GM12878 (cell line): ENCODE data around the gene PBOV1. TPM values are rescaled to one million over a fixed set of nuclear protein-coding genes. Genes with fewer than 3 reads are reported as not detected.

Experiments
- ATAC-seq: fragments of 200-7000 bp; cut with Tn5 transposase; 3 replicates; pipeline ENCODE4 v1.9.1; 2020; ENCODE audit warnings: mild to moderate bottlenecking, moderate library complexity
- BruUV-seq: library from RNA; stranded (reverse); fragments of 400-500 nt; replicated peaks from 2 replicates; lab custom pipeline; 2021; lab: Mats Ljungman, UMichigan
- CTCF ChIA-PET: fragments of 300-600 bp; sonication (Branson Sonifier 250); formaldehyde crosslinking; extraction: SDS; loops from one replicate; lab custom pipeline; 2021; ENCODE audit warnings: inconsistent platforms; lab: Yijun Ruan, JAX
- POLR2A ChIA-PET: fragments of 350-600 bp; formaldehyde crosslinking; extraction: SDS; loops from one replicate; lab custom pipeline; 2021; ENCODE audit warnings: inconsistent platforms; lab: Charles Lee
- RAD21 ChIA-PET: fragments of 300-600 bp; sonication (Branson Sonifier 250); formaldehyde crosslinking; loops from one replicate; lab custom pipeline; 2023; ENCODE audit warnings: antibody characterized with exemption; ENCODE audit not compliant: unreplicated experiment; lab: Charles Lee
- SMC1A ChIA-PET: fragments of 300-600 bp; sonication (Branson Sonifier 250); formaldehyde crosslinking; loops from one replicate; lab custom pipeline; 2023; ENCODE audit not compliant: unreplicated experiment, uncharacterized antibody; lab: Charles Lee
- DNase-seq: peaks from one replicate; pipeline ENCODE4 v3.0.0-alpha.2; 2011; ENCODE audit warnings: low read depth, low spot score
- FAIRE-seq: peaks from 3 replicates; lab custom pipeline; 2011; peaks lifted over from hg19 to GRCh38; lab: Jason Lieb, UNC
- H2AFZ ChIP-seq: 2 replicates; pipeline ENCODE4 v1.6.0; 2011; ENCODE audit warnings: low read depth, low read length, control low read depth; ENCODE audit not compliant: control insufficient read depth
- H3K27ac ChIP-seq: 2 replicates; pipeline ENCODE4 v1.5.1; 2011; ENCODE audit warnings: control low read depth; ENCODE audit not compliant: control insufficient read depth, insufficient read depth
- H3K27me3 ChIP-seq, 2 experiments: replicated peaks in 1 of 2; 2 replicates each; pipeline versions ENCODE4 v1.6.0 to v1.6.1; 2011; ENCODE audit warnings: low read length in 1 of 2; ENCODE audit not compliant: control insufficient read depth in 2 of 2, insufficient read depth in 2 of 2
- H3K36me3 ChIP-seq, 2 experiments: 2 replicates each; pipeline ENCODE4 v1.5.1; 2011; ENCODE audit warnings: low read length in 1 of 2; ENCODE audit not compliant: control insufficient read depth in 2 of 2, insufficient read depth in 2 of 2
- H3K4me1 ChIP-seq: 2 replicates; pipeline ENCODE4 v1.6.1; 2011; ENCODE audit warnings: mild to moderate bottlenecking, low read length, moderate library complexity, mixed read lengths; ENCODE audit not compliant: control insufficient read depth, insufficient read depth
- H3K4me2 ChIP-seq: 2 replicates; pipeline ENCODE4 v1.6.0; 2011; ENCODE audit warnings: control low read depth; ENCODE audit not compliant: control insufficient read depth, insufficient read depth
- H3K4me3 ChIP-seq: fragments of 200-600 bp; sonication (generic); 2 replicates; pipeline ENCODE4 v1.5.1; 2016
- H3K79me2 ChIP-seq: 2 replicates; pipeline ENCODE4 v1.6.0; 2011; ENCODE audit warnings: low read length; ENCODE audit not compliant: control insufficient read depth, insufficient read depth
- H3K9ac ChIP-seq: 2 replicates; pipeline ENCODE4 v1.8.0; 2011; ENCODE audit warnings: low read length, control low read depth, mixed read lengths; ENCODE audit not compliant: control insufficient read depth, insufficient read depth
- H3K9me3 ChIP-seq: replicated peaks from 3 replicates; pipeline ENCODE4 v1.5.1; 2011; ENCODE audit warnings: mild to moderate bottlenecking, low read length; ENCODE audit not compliant: control insufficient read depth, insufficient read depth
- H4K20me1 ChIP-seq: 2 replicates; pipeline ENCODE4 v1.6.0; 2011; ENCODE audit not compliant: control insufficient read depth, insufficient read depth
- GATAD2B ChIP-seq: fragments of 450-650 bp; conservative IDR thresholded peaks from 2 replicates; pipeline ENCODE4 v1.6.1; 2017; ENCODE audit warnings: low read depth, mild to moderate bottlenecking, moderate library complexity
- HDAC6 ChIP-seq: fragments of 200-600 bp; sonication (generic); IDR thresholded peaks from one replicate; pipeline ENCODE4 v1.8.0; 2017; ENCODE audit warnings: antibody characterized with exemption; ENCODE audit not compliant: unreplicated experiment
- JUNB ChIP-seq: IDR thresholded peaks from 2 replicates; pipeline ENCODE4 v1.6.1; 2016; ENCODE audit warnings: antibody characterized with exemption, mild to moderate bottlenecking
- MYB ChIP-seq: fragments of 150-350 bp; IDR thresholded peaks from 2 replicates; pipeline ENCODE4 v1.6.1; 2014; ENCODE audit warnings: mild to moderate bottlenecking, low read depth, low read length, borderline replicate concordance
- NFYB ChIP-seq: IDR thresholded peaks from 2 replicates; pipeline ENCODE4 v1.6.1; 2011; ENCODE audit warnings: low read depth, mild to moderate bottlenecking, low read length, improper control_type of control experiment, moderate library complexity; ENCODE audit not compliant: insufficient read depth
- NR2C1 ChIP-seq: fragments of 450-650 bp; IDR thresholded peaks from 2 replicates; pipeline ENCODE4 v1.6.1; 2017; ENCODE audit warnings: antibody characterized with exemption, mild to moderate bottlenecking, moderate library complexity
- NRF1 ChIP-seq: conservative IDR thresholded peaks from 2 replicates; pipeline ENCODE4 v1.6.1; 2011; ENCODE audit warnings: mild to moderate bottlenecking, low read depth, low read length, improper control_type of control experiment
- PML ChIP-seq: IDR thresholded peaks from 2 replicates; pipeline ENCODE4 v1.6.1; 2012; ENCODE audit warnings: low read length, inconsistent platforms
- RUNX3 ChIP-seq: IDR thresholded peaks from 2 replicates; pipeline ENCODE4 v1.6.1; 2012; ENCODE audit warnings: low read length, inconsistent platforms
- SMAD1 ChIP-seq: fragments of 450-650 bp; IDR thresholded peaks from 2 replicates; pipeline ENCODE4 v1.6.1; 2018; ENCODE audit warnings: mild to moderate bottlenecking, low read depth; ENCODE audit not compliant: partially characterized antibody
- SMAD5 ChIP-seq: IDR thresholded peaks from 2 replicates; pipeline ENCODE4 v1.6.1; 2016; ENCODE audit warnings: antibody characterized with exemption, low read depth
- SPI1 ChIP-seq: IDR thresholded peaks from 2 replicates; pipeline ENCODE4 v1.6.1; 2011; ENCODE audit warnings: low read depth, mild to moderate bottlenecking, low read length, moderate library complexity, borderline replicate concordance; ENCODE audit not compliant: insufficient read depth
- TAF1 ChIP-seq: IDR thresholded peaks from 2 replicates; pipeline ENCODE4 v1.6.1; 2011; ENCODE audit warnings: mild to moderate bottlenecking, low read depth, low read length, borderline replicate concordance
- TARDBP ChIP-seq: IDR thresholded peaks from 2 replicates; pipeline ENCODE4 v1.6.1; 2016; ENCODE audit warnings: borderline replicate concordance
- WGBS: methylation state at CpG from one replicate; pipeline ENCODE4 v1.1.6; 2016; ENCODE audit warnings: low lambda C conversion rate; ENCODE audit not compliant: insufficient replicate concordance, insufficient coverage; ENCODE audit errors: missing lambda C conversion rate; 5-methylcytosine and 5-hydroxymethylcytosine counted together
- in situ Hi-C: fragments of 300-500 bp; cut with MboI; formaldehyde crosslinking; loops from 9 replicates; pipeline ENCODE4 v1.14.3; 2018; ENCODE audit warnings: mixed read lengths
- intact Hi-C: fragments of 100-400 bp; cut with micrococcal nuclease; formaldehyde crosslinking; loops from one replicate; pipeline ENCODE4 v1.14.2; 2022; ENCODE audit not compliant: unreplicated experiment
- polyA plus RNA-seq, 11 experiments: library from polyadenylated mRNA; depleted of rRNA in 4 of 11; unstranded in 6 of 11; stranded (reverse) in 5 of 11; fragments of >200 nt; fragmentation: Nextera tagmentation in 4 of 11; fragmentation: Illumina TruSeq in 1 of 11; extraction: Ambion mirVana in 4 of 11; extraction: Trizol in 1 of 11; gene quantifications; 1 replicate in 1 of 11; 2 replicates in 10 of 11; pipeline versions ENCODE4 v1.2.1 to v1.2.3, GENCODE V29; 2011 to 2016; ENCODE audit warnings: inconsistent platforms in 2 of 11, missing spikeins in 2 of 11, low read depth in 1 of 11
- total RNA-seq, 4 experiments: library from RNA; depleted of rRNA in 3 of 4; stranded (reverse); fragments of >200 nt in 3 of 4; fragmentation: Illumina TruSeq in 1 of 4; extraction: Trizol in 1 of 4; gene quantifications; 2 replicates each; pipeline versions ENCODE4 v1.2.1 to v1.2.3, GENCODE V29; 2013 to 2021
- TF ChIP-seq, protein P1 (sequence below): IDR thresholded peaks from 2 replicates; pipeline ENCODE4 v1.6.1; 2011; ENCODE audit warnings: low read depth, mild to moderate bottlenecking, low read length, moderate library complexity, borderline replicate concordance; ENCODE audit errors: extremely low read depth
- TF ChIP-seq, protein P2 (sequence below): fragments of 450-650 bp; IDR thresholded peaks from 2 replicates; pipeline ENCODE4 v1.6.1; 2016; ENCODE audit warnings: mild to moderate bottlenecking
- TF ChIP-seq, protein P3 (sequence below), 3 experiments: IDR thresholded peaks in 2 of 3; conservative IDR thresholded peaks in 1 of 3; 2 replicates each; pipeline ENCODE4 v1.5.1; 2011; ENCODE audit warnings: low read depth in 3 of 3, low read length in 3 of 3, mild to moderate bottlenecking in 3 of 3, control low read depth in 2 of 3, moderate library complexity in 2 of 3, inconsistent platforms in 1 of 3, mixed read lengths in 1 of 3; ENCODE audit not compliant: control insufficient read depth in 2 of 3, insufficient read depth in 1 of 3; ENCODE audit errors: extremely low read depth in 1 of 3
- TF ChIP-seq, protein P4 (sequence below): fragments of 450-650 bp; IDR thresholded peaks from 2 replicates; pipeline ENCODE4 v1.6.1; 2017; ENCODE audit warnings: mild to moderate bottlenecking

PBOV1 gene
- total and polyA plus RNA-seq, 10 of the 15 experiments (the other 5 are each of a cell fraction or from before 2014, with no cell fraction given), result not detected

DNA sequence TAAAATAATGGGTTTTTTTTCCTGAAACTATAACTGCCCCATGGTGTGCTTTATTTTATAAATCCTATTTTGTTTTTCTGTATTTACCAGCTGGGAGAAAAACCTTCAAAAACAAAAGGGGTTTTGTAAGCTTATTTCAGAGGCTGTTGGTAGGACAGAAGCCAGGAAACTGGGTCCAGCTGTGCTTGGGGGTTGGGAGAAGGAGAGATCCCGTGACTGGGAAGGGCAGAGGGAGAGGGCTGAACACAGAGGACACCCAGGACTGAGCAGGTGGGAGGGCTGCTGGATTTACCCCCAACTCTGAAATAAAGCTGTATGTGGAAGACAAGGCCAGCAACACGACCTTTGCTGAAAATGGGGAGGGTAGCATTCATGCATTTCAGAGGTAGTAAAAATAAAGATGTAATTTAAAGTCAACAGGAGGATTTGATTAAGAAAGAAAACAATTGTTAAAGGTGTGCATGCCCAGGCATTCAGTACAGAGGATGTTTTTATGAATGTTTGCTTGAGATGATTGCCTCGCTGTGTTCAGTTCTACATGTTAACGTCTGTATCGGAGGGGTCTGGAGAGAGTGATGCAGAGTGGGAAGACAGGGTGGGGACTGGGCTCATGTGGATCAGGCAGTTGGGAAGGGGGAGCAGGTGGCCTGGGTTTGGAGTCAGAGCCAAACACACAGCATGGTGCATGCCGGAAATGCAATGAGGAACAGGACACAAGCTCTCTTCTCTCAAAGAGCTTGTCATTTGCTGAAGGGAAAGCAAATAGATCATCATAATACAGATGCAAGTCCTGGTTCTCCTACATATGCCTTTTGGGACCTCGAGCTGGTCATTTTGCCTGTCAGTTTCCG, 35.1 kb downstream of the PBOV1 start:
- no TSS peak for BruUV-seq
- RAD21 ChIA-PET, result no interaction called here
- no peaks in the 10 kb centered on the region for H3K79me2 ChIP-seq
- POLR2A ChIA-PET, result interaction anchor here (0.6 kb wide), 1 partner anchor 1227 kb away, joined by 4 read pairs; no protein-coding TSS in a partner anchor
- no peak for FAIRE-seq
- no peak overlapping the region for H3K4me2 ChIP-seq
- SMC1A ChIA-PET, result interaction anchor here (2.2 kb wide), 1 partner anchor 29 kb away, joined by 4 read pairs; no protein-coding TSS in a partner anchor
- CTCF ChIA-PET, result interaction anchor here (1.5 kb wide), 1 partner anchor 67 kb away, joined by 3 read pairs; no protein-coding TSS in a partner anchor
- in situ Hi-C loops (no loop called here), intact Hi-C loops (no loop called here)
- no peaks in the 10 kb centered on the region for H3K4me1 ChIP-seq
- no peaks in the 10 kb centered on the region for H3K36me3 ChIP-seq
- no peak for DNase-seq
- no peak overlapping the region for H2AFZ ChIP-seq
- no peaks in the 10 kb centered on the region; the same call in 2 of the 3 replicates for H3K9me3 ChIP-seq
- H3K9ac ChIP-seq, result no peak overlapping the region
- H3K27me3 ChIP-seq, result peaks cover 1 to 6% of the 10 kb centered on the region in 2 experiments; a peak in 2 of 4 replicates
- WGBS, result 40% methylated on average over 8 of the region's 8 CpGs
- TF ChIP-seq SMAD1, result no peak
- TF ChIP-seq MYB, result no peak
- TF ChIP-seq, protein P1, sequence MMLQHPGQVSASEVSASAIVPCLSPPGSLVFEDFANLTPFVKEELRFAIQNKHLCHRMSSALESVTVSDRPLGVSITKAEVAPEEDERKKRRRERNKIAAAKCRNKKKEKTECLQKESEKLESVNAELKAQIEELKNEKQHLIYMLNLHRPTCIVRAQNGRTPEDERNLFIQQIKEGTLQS, result no peak
- no peak for TF ChIP-seq GATAD2B
- TF ChIP-seq JUNB, result no peak
- TF ChIP-seq, protein P2, sequence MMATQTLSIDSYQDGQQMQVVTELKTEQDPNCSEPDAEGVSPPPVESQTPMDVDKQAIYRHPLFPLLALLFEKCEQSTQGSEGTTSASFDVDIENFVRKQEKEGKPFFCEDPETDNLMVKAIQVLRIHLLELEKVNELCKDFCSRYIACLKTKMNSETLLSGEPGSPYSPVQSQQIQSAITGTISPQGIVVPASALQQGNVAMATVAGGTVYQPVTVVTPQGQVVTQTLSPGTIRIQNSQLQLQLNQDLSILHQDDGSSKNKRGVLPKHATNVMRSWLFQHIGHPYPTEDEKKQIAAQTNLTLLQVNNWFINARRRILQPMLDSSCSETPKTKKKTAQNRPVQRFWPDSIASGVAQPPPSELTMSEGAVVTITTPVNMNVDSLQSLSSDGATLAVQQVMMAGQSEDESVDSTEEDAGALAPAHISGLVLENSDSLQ, result no peak
- no peak for TF ChIP-seq TARDBP
- no peak for TF ChIP-seq RUNX3
- no peak for TF ChIP-seq SPI1
- no peak for TF ChIP-seq HDAC6
- TF ChIP-seq, protein P3, sequence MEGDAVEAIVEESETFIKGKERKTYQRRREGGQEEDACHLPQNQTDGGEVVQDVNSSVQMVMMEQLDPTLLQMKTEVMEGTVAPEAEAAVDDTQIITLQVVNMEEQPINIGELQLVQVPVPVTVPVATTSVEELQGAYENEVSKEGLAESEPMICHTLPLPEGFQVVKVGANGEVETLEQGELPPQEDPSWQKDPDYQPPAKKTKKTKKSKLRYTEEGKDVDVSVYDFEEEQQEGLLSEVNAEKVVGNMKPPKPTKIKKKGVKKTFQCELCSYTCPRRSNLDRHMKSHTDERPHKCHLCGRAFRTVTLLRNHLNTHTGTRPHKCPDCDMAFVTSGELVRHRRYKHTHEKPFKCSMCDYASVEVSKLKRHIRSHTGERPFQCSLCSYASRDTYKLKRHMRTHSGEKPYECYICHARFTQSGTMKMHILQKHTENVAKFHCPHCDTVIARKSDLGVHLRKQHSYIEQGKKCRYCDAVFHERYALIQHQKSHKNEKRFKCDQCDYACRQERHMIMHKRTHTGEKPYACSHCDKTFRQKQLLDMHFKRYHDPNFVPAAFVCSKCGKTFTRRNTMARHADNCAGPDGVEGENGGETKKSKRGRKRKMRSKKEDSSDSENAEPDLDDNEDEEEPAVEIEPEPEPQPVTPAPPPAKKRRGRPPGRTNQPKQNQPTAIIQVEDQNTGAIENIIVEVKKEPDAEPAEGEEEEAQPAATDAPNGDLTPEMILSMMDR (IDR thresholded peaks at IDR 0.05 in 2 of 3, conservative IDR thresholded peaks at IDR 0.05 in 1 of 3; ENCODE audit: control insufficient read depth in 2 of 3, extremely low read depth in 1 of 3, insufficient read depth in 1 of 3, low read depth in 3 of 3, low read length in 3 of 3), result no peak
- no peak for TF ChIP-seq SMAD5
- no peak for TF ChIP-seq NR2C1
- TF ChIP-seq PML, result no peak
- TF ChIP-seq NRF1, result no peak
- TF ChIP-seq TAF1, result no peak
- no peak for TF ChIP-seq NFYB
- TF ChIP-seq, protein P4, sequence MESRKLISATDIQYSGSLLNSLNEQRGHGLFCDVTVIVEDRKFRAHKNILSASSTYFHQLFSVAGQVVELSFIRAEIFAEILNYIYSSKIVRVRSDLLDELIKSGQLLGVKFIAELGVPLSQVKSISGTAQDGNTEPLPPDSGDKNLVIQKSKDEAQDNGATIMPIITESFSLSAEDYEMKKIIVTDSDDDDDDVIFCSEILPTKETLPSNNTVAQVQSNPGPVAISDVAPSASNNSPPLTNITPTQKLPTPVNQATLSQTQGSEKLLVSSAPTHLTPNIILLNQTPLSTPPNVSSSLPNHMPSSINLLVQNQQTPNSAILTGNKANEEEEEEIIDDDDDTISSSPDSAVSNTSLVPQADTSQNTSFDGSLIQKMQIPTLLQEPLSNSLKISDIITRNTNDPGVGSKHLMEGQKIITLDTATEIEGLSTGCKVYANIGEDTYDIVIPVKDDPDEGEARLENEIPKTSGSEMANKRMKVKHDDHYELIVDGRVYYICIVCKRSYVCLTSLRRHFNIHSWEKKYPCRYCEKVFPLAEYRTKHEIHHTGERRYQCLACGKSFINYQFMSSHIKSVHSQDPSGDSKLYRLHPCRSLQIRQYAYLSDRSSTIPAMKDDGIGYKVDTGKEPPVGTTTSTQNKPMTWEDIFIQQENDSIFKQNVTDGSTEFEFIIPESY, result no peak
- TF ChIP-seq, all 136 proteins: peak for 0
- H4K20me1 ChIP-seq, result no peaks in the 10 kb centered on the region
- no peak overlapping the region for H3K4me3 ChIP-seq
- no peak overlapping the region for H3K27ac ChIP-seq
- ATAC-seq, result no peak
